Vagina (tissue), 2 donors: ENCODE data around the gene PROSER2.

ENCODE experiments used
- CTCF ChIP-seq, 3 experiments: fragments of 450-650 bp in 2 of 3; fragments of 200-600 bp in 1 of 3; sonication (generic) in 1 of 3; IDR thresholded peaks; one replicate each; pipeline ENCODE4 v1.5.1; 2017 to 2019; ENCODE audit warnings: antibody characterized with exemption in 3 of 3, mild to moderate bottlenecking in 2 of 3, moderate library complexity in 2 of 3
- POLR2A ChIP-seq, 2 donors: fragments of 450-650 bp; IDR thresholded peaks; one replicate each; pipeline ENCODE4 v1.6.1; 2017; ENCODE audit warnings: antibody characterized with exemption in 2 of 2, mild to moderate bottlenecking in 2 of 2, moderate library complexity in 2 of 2
- POLR2AphosphoS5 ChIP-seq, 2 donors: sonication (generic); formaldehyde crosslinking; IDR thresholded peaks; one replicate each; pipeline ENCODE4 v1.9.0; 2017; ENCODE audit warnings: antibody characterized with exemption in 2 of 2, mild to moderate bottlenecking in 2 of 2, low read depth in 1 of 2; ENCODE audit not compliant: insufficient read depth in 1 of 2

DNA sequence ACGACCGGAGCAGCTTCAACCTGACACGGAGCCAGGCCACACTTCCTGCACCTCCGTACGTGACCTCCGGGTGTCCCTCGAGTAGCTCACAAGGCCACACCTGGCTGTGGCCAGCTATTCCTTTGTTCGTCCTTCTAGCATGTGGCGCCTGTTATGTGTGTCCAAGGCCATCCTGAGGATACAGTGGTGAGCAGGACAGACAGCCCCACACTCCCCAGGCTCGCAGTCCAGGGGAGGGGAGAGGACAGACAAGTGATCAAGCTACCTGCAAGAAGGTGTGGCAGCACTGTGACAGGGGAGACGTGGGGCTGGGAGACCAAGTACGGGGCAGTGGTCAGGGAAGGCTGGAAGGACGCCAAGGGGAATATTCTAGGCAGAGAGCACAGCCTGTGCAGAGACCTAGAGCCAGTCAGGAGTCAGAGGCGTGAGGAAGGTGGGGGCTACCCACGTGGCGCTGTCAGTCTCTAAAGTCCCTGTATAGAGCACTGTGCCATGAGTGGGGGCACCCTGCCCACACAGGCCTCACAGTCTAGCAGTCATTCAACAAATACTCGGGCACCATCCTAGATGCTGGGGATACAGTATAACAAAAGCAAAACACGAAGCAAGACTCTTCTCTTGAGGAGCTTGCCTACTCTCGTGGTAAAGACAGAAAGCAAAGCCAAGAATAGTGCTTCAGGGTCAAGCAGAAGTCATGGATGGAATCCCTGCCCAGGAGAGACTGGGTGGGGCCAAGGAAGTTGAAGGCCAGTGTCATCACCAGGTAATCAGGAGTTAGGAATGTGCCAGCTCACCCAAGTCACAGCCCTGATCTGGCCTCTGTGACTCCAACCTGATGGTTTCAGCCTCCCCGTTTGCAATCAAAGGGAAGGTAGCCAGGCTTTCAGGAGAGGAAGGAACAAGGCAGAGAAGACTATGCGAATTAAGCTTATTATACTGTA is 58.6 kb downstream of the PROSER2 start:
- no peak for TF ChIP-seq CTCF (IDR thresholded peaks at IDR 0.05)
- no peak for TF ChIP-seq POLR2A (IDR thresholded peaks at IDR 0.05)
- no peak for TF ChIP-seq POLR2AphosphoS5 (IDR thresholded peaks at IDR 0.05; ENCODE audit: insufficient read depth in 1 of 2, low read depth in 1 of 2)
